Gastroesophageal sphincter (tissue), 4 donors: Measurements from ENCODE around the gene GNAQ. TPM values are rescaled to one million over a fixed set of nuclear protein-coding genes. Genes with fewer than 3 reads are reported as not detected.

Experiments
- ATAC-seq: fragments of 150-250 bp; one replicate; pipeline ENCODE4 v1.9.1; 2016; ENCODE audit warnings: mild to moderate bottlenecking, moderate library complexity
- H3K27ac ChIP-seq, 4 donors: fragments of 200-600 bp; sonication (generic) in 3 of 4; 1 replicate in 3 of 4; 2 replicates in 1 of 4; pipeline ENCODE4 v1.5.1; 2016 to 2019
- H3K27me3 ChIP-seq: fragments of 200-600 bp; sonication (generic); one replicate; pipeline ENCODE4 v1.5.1; 2019
- H3K36me3 ChIP-seq, 2 donors: fragments of 200-600 bp; sonication (generic); one replicate each; pipeline ENCODE4 v1.5.1; 2019; ENCODE audit warnings: control low read depth in 1 of 2
- H3K4me1 ChIP-seq, 3 donors: fragments of 200-600 bp; sonication (generic); 1 replicate in 2 of 3; 2 replicates in 1 of 3; pipeline ENCODE4 v1.5.1; 2016 to 2019; ENCODE audit warnings: control low read depth in 2 of 3
- H3K4me3 ChIP-seq, 2 donors: fragments of 200-600 bp; sonication (generic); one replicate each; pipeline ENCODE4 v1.5.1; 2019; ENCODE audit warnings: mild to moderate bottlenecking in 1 of 2, moderate library complexity in 1 of 2
- H3K9me3 ChIP-seq, 3 donors: fragments of 200-600 bp; sonication (generic); one replicate each; pipeline ENCODE4 v1.5.1; 2017 to 2019; ENCODE audit warnings: control low read depth in 2 of 3
- EP300 ChIP-seq: sonication (generic); formaldehyde crosslinking; IDR thresholded peaks from one replicate; pipeline ENCODE4 v1.6.1; 2017; ENCODE audit warnings: antibody characterized with exemption, mild to moderate bottlenecking
- POLR2A ChIP-seq, 2 donors: fragments of 450-650 bp; IDR thresholded peaks; one replicate each; pipeline ENCODE4 v1.6.1; 2017; ENCODE audit warnings: antibody characterized with exemption in 2 of 2, mild to moderate bottlenecking in 2 of 2, moderate library complexity in 1 of 2
- POLR2AphosphoS5 ChIP-seq: sonication (generic); formaldehyde crosslinking; IDR thresholded peaks from one replicate; pipeline ENCODE4 v1.6.1; 2017; ENCODE audit warnings: antibody characterized with exemption
- WGBS, 2 donors: methylation state at CpG; one replicate each; pipeline ENCODE4 v1.1.5; 2018; ENCODE audit warnings: low coverage in 1 of 2; 5-methylcytosine and 5-hydroxymethylcytosine counted together
- total RNA-seq, 4 donors: library from RNA; depleted of rRNA; stranded (reverse); fragments of >200 nt; gene quantifications; one replicate each; pipeline ENCODE4 v1.1.0, GENCODE V29; 2016
- TF ChIP-seq, protein P1 (sequence below), 4 experiments: fragments of 200-600 bp in 2 of 4; fragments of 450-650 bp in 2 of 4; sonication (generic) in 1 of 4; IDR thresholded peaks; one replicate each; pipeline ENCODE4 v1.5.1; 2017 to 2019; ENCODE audit warnings: antibody characterized with exemption in 4 of 4, mild to moderate bottlenecking in 2 of 4, moderate library complexity in 2 of 4

Gene GNAQ
- total RNA-seq, 4 donors from 2014 or later = 57.6 to 86.4 (median 70.8) TPM

DNA sequence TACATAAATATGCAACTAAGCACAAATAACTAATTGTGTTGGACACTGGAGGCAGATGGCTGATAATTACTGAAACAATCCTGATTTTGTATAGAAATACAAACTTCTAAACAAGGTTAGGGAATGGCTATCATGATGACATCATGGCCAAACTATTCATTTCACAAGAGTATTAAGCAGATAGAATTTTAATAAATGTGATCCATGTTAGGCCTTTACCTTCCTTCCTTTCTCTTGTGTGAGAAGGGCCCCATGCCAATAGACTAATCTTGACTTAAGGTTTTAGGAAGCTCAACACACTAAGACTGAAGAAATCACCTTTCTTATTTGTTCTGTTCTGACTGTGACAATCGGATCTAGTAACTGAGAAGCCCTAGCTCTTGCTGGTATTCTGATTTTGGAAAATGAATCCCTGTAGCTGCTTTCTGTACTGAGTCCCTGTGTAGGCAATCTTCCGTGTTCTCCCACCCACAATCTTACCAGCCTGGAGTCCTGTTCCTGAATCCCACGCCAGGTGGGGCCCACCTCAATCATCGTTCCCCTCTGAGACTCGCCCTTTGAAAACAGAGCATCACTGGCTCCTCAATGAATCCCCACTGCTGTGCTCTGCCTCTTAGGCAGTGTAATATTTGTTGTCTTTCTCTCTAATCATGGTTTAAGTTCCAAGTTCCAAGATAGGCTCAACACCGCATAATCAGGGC lies 214.8 kb downstream of the GNAQ start:
- Histone ChIP-seq H3K9me3 (no peaks in the 10 kb centered on the region), H3K4me3 (no peak overlapping the region), H3K4me1 (peaks cover 0 to 17% (median 0%) of the 10 kb centered on the region in 3 donors), H3K27ac (no peak overlapping the region), H3K36me3 (peaks cover 0 to 28% of the 10 kb centered on the region in 2 donors), H3K27me3 (no peaks in the 10 kb centered on the region)
- TF ChIP-seq EP300 (no peak), POLR2A (IDR thresholded peaks at IDR 0.05) (no peak), POLR2AphosphoS5 (no peak)
- TF ChIP-seq, protein P1, sequence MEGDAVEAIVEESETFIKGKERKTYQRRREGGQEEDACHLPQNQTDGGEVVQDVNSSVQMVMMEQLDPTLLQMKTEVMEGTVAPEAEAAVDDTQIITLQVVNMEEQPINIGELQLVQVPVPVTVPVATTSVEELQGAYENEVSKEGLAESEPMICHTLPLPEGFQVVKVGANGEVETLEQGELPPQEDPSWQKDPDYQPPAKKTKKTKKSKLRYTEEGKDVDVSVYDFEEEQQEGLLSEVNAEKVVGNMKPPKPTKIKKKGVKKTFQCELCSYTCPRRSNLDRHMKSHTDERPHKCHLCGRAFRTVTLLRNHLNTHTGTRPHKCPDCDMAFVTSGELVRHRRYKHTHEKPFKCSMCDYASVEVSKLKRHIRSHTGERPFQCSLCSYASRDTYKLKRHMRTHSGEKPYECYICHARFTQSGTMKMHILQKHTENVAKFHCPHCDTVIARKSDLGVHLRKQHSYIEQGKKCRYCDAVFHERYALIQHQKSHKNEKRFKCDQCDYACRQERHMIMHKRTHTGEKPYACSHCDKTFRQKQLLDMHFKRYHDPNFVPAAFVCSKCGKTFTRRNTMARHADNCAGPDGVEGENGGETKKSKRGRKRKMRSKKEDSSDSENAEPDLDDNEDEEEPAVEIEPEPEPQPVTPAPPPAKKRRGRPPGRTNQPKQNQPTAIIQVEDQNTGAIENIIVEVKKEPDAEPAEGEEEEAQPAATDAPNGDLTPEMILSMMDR (IDR thresholded peaks at IDR 0.05) = no peak
- ATAC-seq = no peak
- WGBS, 2 donors = 87 to 93% methylated on average over 6 of the region's 6 CpGs

DNA sequence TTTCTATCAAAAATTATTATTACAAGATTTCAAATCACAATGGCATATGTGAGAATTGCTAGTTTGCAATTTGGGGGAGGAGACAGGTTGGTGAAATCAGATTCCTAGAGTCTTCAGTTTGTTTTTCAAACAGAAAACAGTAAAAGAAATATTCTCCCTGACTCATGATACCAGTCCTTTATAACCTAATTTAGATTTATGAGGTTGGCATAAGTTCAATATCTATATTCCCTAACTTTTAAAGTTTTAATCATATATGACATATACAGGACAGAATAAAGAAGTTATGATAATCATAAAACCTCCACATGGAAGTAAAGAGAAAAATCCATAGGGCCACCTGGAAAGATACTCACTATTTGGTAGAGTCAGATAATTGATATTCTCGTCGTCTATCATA lies 216.4 kb downstream of the GNAQ start:
- Histone ChIP-seq H3K27ac (no peak overlapping the region), H3K36me3 (peaks cover 0 to 33% of the 10 kb centered on the region in 2 donors), H3K9me3 (no peaks in the 10 kb centered on the region), H3K4me3 (no peak overlapping the region), H3K27me3 (no peaks in the 10 kb centered on the region), H3K4me1 (peaks cover 0 to 13% (median 0%) of the 10 kb centered on the region in 3 donors)
- TF ChIP-seq, protein P1 (IDR thresholded peaks at IDR 0.05) = no peak
- TF ChIP-seq POLR2A (IDR thresholded peaks at IDR 0.05) = no peak
- no peak for TF ChIP-seq POLR2AphosphoS5
- TF ChIP-seq EP300 = no peak
- ATAC-seq = no peak
- WGBS, 2 donors = 87 to 91% methylated on average over 2 of the region's 2 CpGs

DNA sequence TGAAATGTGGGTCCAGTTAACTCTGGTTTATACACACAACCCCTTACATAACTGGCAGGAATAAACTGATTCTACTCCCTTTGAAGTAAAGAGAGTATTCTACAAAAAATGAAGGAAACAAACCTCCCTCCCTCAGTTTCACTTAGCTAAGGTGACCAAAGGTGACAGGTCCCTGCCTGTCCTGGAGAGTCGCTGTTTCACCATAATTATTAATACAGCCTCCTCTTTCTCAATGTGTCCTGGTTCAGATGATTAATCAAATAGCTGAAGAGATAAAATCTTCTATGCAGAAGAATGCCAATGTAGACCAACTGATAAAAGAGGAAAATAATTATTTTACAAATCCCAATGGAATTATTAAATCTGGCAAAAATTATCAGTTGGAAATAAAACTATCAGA lies 219.8 kb downstream of the GNAQ start:
- ATAC-seq = no peak
- Histone ChIP-seq H3K36me3 (peaks cover 0 to 40% of the 10 kb centered on the region in 2 donors), H3K4me1 (no peaks in the 10 kb centered on the region), H3K27me3 (no peaks in the 10 kb centered on the region), H3K9me3 (no peaks in the 10 kb centered on the region), H3K27ac (no peak overlapping the region), H3K4me3 (no peak overlapping the region)
- 100% methylated on average over 1 of the region's 1 CpG for WGBS, 2 donors
- TF ChIP-seq POLR2AphosphoS5 (no peak), EP300 (no peak), POLR2A (IDR thresholded peaks at IDR 0.05) (no peak)
- TF ChIP-seq, protein P1 (IDR thresholded peaks at IDR 0.05) = no peak

DNA sequence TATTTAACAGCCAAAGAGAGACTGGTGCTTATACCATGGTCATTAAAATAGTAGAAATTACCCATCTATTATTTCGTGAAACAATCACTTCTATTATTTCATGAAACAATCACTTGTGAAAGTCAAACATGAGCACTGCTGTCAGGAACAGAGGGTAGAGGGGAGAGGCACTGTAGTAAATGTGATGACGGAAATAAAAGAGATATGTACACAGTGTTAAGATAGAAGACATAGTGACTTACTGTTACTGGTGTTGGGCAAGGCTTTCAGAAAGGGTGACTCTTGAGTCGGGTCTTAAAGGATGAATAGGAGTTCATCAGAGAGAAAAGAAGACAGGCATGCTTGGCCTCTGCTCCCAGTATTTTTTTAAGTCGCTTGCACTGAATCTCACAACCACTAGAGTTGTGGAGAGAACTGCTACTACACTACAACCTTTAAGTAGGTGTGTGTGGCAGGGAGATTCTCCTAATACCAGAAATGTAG lies 220.9 kb downstream of the GNAQ start:
- TF ChIP-seq EP300 = no peak
- TF ChIP-seq POLR2A (IDR thresholded peaks at IDR 0.05) = no peak
- no peak for TF ChIP-seq POLR2AphosphoS5
- TF ChIP-seq, protein P1 (IDR thresholded peaks at IDR 0.05) = no peak
- Histone ChIP-seq H3K36me3 (peaks cover 0 to 40% of the 10 kb centered on the region in 2 donors), H3K4me1 (no peaks in the 10 kb centered on the region), H3K4me3 (no peak overlapping the region), H3K27me3 (no peaks in the 10 kb centered on the region), H3K9me3 (no peaks in the 10 kb centered on the region), H3K27ac (no peak overlapping the region)
- no peak for ATAC-seq
- 89 to 96% methylated on average over 3 to 4 of the region's 4 CpGs for WGBS, 2 donors

DNA sequence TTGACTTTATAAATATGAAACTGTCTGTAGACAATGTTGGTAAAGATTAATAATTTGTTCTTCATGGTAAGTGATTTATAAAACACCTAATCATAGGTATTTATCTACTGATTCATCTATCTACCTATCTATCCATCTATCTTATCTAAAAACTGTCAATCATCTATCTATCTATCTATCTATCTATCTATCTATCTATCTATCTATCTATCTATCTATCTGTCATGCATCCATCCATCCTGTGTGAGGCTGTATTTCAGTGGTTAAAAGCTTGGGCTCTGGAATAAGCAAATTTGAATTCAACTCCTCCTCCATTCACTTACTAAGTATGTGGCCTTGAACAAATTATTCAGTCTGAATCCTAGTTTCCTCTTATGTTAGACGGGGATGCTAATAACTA lies 221.6 kb downstream of the GNAQ start:
- WGBS, 2 donors = 72% methylated on average over 1 of the region's 1 CpG; no CpG with 5 or more reads in 1 of the 2 donors
- TF ChIP-seq POLR2AphosphoS5 = no peak
- TF ChIP-seq, protein P1 (IDR thresholded peaks at IDR 0.05) = no peak
- TF ChIP-seq EP300 = no peak
- no peak for TF ChIP-seq POLR2A (IDR thresholded peaks at IDR 0.05)
- no peaks in the 10 kb centered on the region for H3K27me3 ChIP-seq
- no peaks in the 10 kb centered on the region for H3K4me1 ChIP-seq
- H3K9me3 ChIP-seq = no peaks in the 10 kb centered on the region
- H3K4me3 ChIP-seq = no peak overlapping the region
- peaks cover 0 to 38% of the 10 kb centered on the region in 2 donors for H3K36me3 ChIP-seq
- no peak overlapping the region for H3K27ac ChIP-seq
- no peak for ATAC-seq
